HCT116 (cell line): ENCODE data around the gene KRTAP10-1. TPM values are rescaled to one million over a fixed set of nuclear protein-coding genes. Genes with fewer than 3 reads are reported as not detected.

Experiments
- ATAC-seq: fragments of 200-7000 bp; cut with Tn5 transposase; 2 replicates; pipeline ENCODE4 v1.9.1; 2020; ENCODE audit warnings: mild to moderate bottlenecking, moderate library complexity
- BruUV-seq: library from RNA; stranded (reverse); fragments of 400-500 nt; replicated peaks from 2 replicates; lab custom pipeline; 2021; lab: Mats Ljungman, UMichigan
- CTCF ChIA-PET: fragments of 300-600 bp; sonication (Branson Sonifier 250); formaldehyde crosslinking; loops from one replicate; lab custom pipeline; 2021; ENCODE audit warnings: antibody characterized with exemption; lab: Charles Lee
- POLR2A ChIA-PET: fragments of 300-600, 350-600 bp; sonication (Branson Sonifier 250); formaldehyde crosslinking; loops from one replicate; lab custom pipeline; 2021; ENCODE audit warnings: antibody characterized with exemption; lab: Charles Lee
- RAD21 ChIA-PET, 2 experiments: fragments of 300-600 bp; sonication (Branson Sonifier 250); formaldehyde crosslinking; loops; one replicate each; lab custom pipeline; 2023; ENCODE audit warnings: low total read pairs in 2 of 2; ENCODE audit not compliant: uncharacterized antibody in 2 of 2, unreplicated experiment in 2 of 2, low non-redundant PET in 1 of 2; lab: Charles Lee
- DNase-seq: peaks from one replicate; pipeline ENCODE4 v3.0.0-alpha.2; 2010; ENCODE audit warnings: low read depth, low spot score
- H2AFZ ChIP-seq: fragments of 200-600 bp; shearing (Covaris generic), sonication (generic); 2 replicates; pipeline ENCODE4 v1.6.1; 2017; ENCODE audit warnings: low read depth, mixed run types, mixed read lengths, antibody characterized with exemption, low read length; ENCODE audit not compliant: poor library complexity, severe bottlenecking
- H3K27ac ChIP-seq: 2 replicates; pipeline ENCODE4 v1.5.1; 2012; ENCODE audit warnings: low read depth, low read length
- H3K27me3 ChIP-seq: fragments of 200-600 bp; sonication (generic); 2 replicates; pipeline ENCODE4 v1.6.1; 2016; ENCODE audit warnings: mixed run types, low read length, mixed read lengths; ENCODE audit not compliant: insufficient read depth
- H3K36me3 ChIP-seq, 2 experiments: fragments of 200-500 bp in 1 of 2; fragments of 200-600 bp in 1 of 2; sonication (Bioruptor generic) in 1 of 2; sonication (generic) in 1 of 2; 2 replicates each; pipeline versions ENCODE4 v1.5.1 to v1.6.1; 2014 to 2016; ENCODE audit warnings: low read length in 2 of 2, inconsistent platforms in 1 of 2, mixed read lengths in 1 of 2, mixed run types in 1 of 2; ENCODE audit not compliant: insufficient read depth in 2 of 2, control insufficient read depth in 1 of 2
- H3K4me1 ChIP-seq, 2 experiments: fragments of 200-600 bp in 1 of 2; sonication (generic) in 1 of 2; 2 replicates each; pipeline versions ENCODE4 v1.5.1 to v1.6.1; 2012 to 2017; ENCODE audit warnings: low read length in 2 of 2, inconsistent platforms in 1 of 2, mild to moderate bottlenecking in 1 of 2, mixed read lengths in 1 of 2, mixed run types in 1 of 2, moderate library complexity in 1 of 2; ENCODE audit not compliant: insufficient read depth in 2 of 2, control insufficient read depth in 1 of 2
- H3K4me2 ChIP-seq: fragments of 200-600 bp; sonication (generic); 2 replicates; pipeline ENCODE4 v1.6.1; 2017; ENCODE audit warnings: mixed run types, low read length, mixed read lengths
- H3K4me3 ChIP-seq, 2 experiments: fragments of 200-600 bp in 1 of 2; sonication (generic) in 1 of 2; replicated peaks in 1 of 2; 2 replicates each; pipeline ENCODE4 v1.5.1; 2011 to 2016; ENCODE audit warnings: low read length in 2 of 2, control low read depth in 1 of 2, low read depth in 1 of 2, mild to moderate bottlenecking in 1 of 2, mixed read lengths in 1 of 2, mixed run types in 1 of 2
- H3K79me2 ChIP-seq: fragments of 200-600 bp; sonication (generic); 2 replicates; pipeline ENCODE4 v1.6.1; 2017; ENCODE audit warnings: mild to moderate bottlenecking, mixed run types, low read length, moderate library complexity, mixed read lengths; ENCODE audit not compliant: insufficient read depth
- H3K9ac ChIP-seq: fragments of 200-600 bp; sonication (generic); 2 replicates; pipeline ENCODE4 v1.6.1; 2016; ENCODE audit warnings: low read length, mixed read lengths
- H3K9me2 ChIP-seq: fragments of 200-600 bp; sonication (generic), shearing (Covaris generic); 2 replicates; pipeline ENCODE4 v1.6.1; 2017; ENCODE audit warnings: mixed run types, mild to moderate bottlenecking, moderate library complexity; ENCODE audit not compliant: insufficient read depth
- H3K9me3 ChIP-seq, 2 experiments: fragments of 200-500 bp in 1 of 2; fragments of 200-600 bp in 1 of 2; sonication (Bioruptor generic) in 1 of 2; sonication (generic) in 1 of 2; 2 replicates each; pipeline ENCODE4 v1.6.1; 2014 to 2017; ENCODE audit warnings: low read length in 2 of 2, mixed read lengths in 2 of 2, inconsistent platforms in 1 of 2, low read depth in 1 of 2, mild to moderate bottlenecking in 1 of 2, mixed run types in 1 of 2, moderate library complexity in 1 of 2; ENCODE audit not compliant: control insufficient read depth in 1 of 2, insufficient read depth in 1 of 2
- H4K20me1 ChIP-seq: fragments of 200-600 bp; sonication (generic), shearing (Covaris generic); 2 replicates; pipeline ENCODE4 v1.6.1; 2017; ENCODE audit warnings: mixed run types, mild to moderate bottlenecking, moderate library complexity; ENCODE audit not compliant: insufficient read depth
- CBX3 ChIP-seq: IDR thresholded peaks from 2 replicates; pipeline ENCODE4 v1.6.1; 2012; ENCODE audit warnings: low read depth
- CEBPB ChIP-seq: IDR thresholded peaks from 2 replicates; pipeline ENCODE4 v1.6.1; 2012; ENCODE audit warnings: low read depth
- ELF1 ChIP-seq: IDR thresholded peaks from 2 replicates; pipeline ENCODE4 v1.6.1; 2012; ENCODE audit warnings: low read depth, borderline replicate concordance
- EZH2 ChIP-seq: fragments of 200-600 bp; sonication (generic); IDR thresholded peaks from 2 replicates; pipeline ENCODE4 v1.6.1; 2017; ENCODE audit warnings: antibody characterized with exemption, mixed run types
- EZH2phosphoT487 ChIP-seq: fragments of 200-600 bp; IDR thresholded peaks from 2 replicates; pipeline ENCODE4 v1.6.1; 2018; ENCODE audit warnings: antibody characterized with exemption, borderline replicate concordance
- FOSL1 ChIP-seq: IDR thresholded peaks from 2 replicates; pipeline ENCODE4 v1.6.1; 2012; ENCODE audit warnings: low read depth
- POLR2AphosphoS5 ChIP-seq: IDR thresholded peaks from 2 replicates; pipeline ENCODE4 v1.6.1; 2011; ENCODE audit warnings: mild to moderate bottlenecking, low read depth, low read length, moderate library complexity
- SP1 ChIP-seq: IDR thresholded peaks from 2 replicates; pipeline ENCODE4 v1.6.1; 2012; ENCODE audit warnings: low read depth
- TCF7L2 ChIP-seq: IDR thresholded peaks from 2 replicates; pipeline ENCODE4 v1.7.0; 2011; ENCODE audit warnings: borderline replicate concordance, inconsistent platforms; ENCODE audit not compliant: insufficient read depth, insufficient read length; ENCODE audit errors: extremely low read depth
- YY1 ChIP-seq: IDR thresholded peaks from 2 replicates; pipeline ENCODE4 v1.6.1; 2011; ENCODE audit warnings: low read length, low read depth, moderate library complexity, mild to moderate bottlenecking; ENCODE audit not compliant: insufficient replicate concordance; ENCODE audit errors: extremely low read depth
- ZNF274 ChIP-seq: fragments of 200-500 bp; sonication (Bioruptor generic); IDR thresholded peaks from 2 replicates; pipeline ENCODE4 v1.6.1; 2014; ENCODE audit warnings: mild to moderate bottlenecking, low read depth, low read length, inconsistent platforms
- intact Hi-C: fragments of 100-400 bp; cut with micrococcal nuclease; formaldehyde crosslinking; loops from 2 replicates; pipeline ENCODE4 v1.10.0; 2022
- total RNA-seq: library from RNA; stranded (reverse); gene quantifications from one replicate; pipeline ENCODE4 v1.2.1, GENCODE V29; 2021; ENCODE audit not compliant: unreplicated experiment
- TF ChIP-seq, protein P1 (sequence below), 3 experiments: fragments of 200-600 bp in 1 of 3; sonication (generic) in 1 of 3; IDR thresholded peaks in 2 of 3; conservative IDR thresholded peaks in 1 of 3; 2 replicates each; pipeline ENCODE4 v1.5.1; 2012 to 2017; ENCODE audit warnings: low read depth in 2 of 3, low read length in 2 of 3, antibody characterized with exemption in 1 of 3, borderline replicate concordance in 1 of 3, control low read depth in 1 of 3, mild to moderate bottlenecking in 1 of 3, mixed read lengths in 1 of 3, mixed run types in 1 of 3, moderate library complexity in 1 of 3; ENCODE audit not compliant: insufficient read depth in 1 of 3
- TF ChIP-seq, protein P2 (sequence below): IDR thresholded peaks from 2 replicates; pipeline ENCODE4 v1.6.1; 2011; ENCODE audit warnings: mild to moderate bottlenecking, low read length, moderate library complexity; ENCODE audit not compliant: insufficient replicate concordance; ENCODE audit errors: extremely low read depth

Gene KRTAP10-1
- total RNA-seq, 1 experiment from 2014 or later = not detected

- TF ChIP-seq SP1 (no peak), FOSL1 (no peak), TCF7L2 (no peak), POLR2AphosphoS5 (no peak), YY1 (no peak), CEBPB (no peak), ELF1 (no peak), ZNF274 (no peak), CBX3 (no peak), EZH2phosphoT487 (no peak), EZH2 (no peak)
- TF ChIP-seq, protein P1, sequence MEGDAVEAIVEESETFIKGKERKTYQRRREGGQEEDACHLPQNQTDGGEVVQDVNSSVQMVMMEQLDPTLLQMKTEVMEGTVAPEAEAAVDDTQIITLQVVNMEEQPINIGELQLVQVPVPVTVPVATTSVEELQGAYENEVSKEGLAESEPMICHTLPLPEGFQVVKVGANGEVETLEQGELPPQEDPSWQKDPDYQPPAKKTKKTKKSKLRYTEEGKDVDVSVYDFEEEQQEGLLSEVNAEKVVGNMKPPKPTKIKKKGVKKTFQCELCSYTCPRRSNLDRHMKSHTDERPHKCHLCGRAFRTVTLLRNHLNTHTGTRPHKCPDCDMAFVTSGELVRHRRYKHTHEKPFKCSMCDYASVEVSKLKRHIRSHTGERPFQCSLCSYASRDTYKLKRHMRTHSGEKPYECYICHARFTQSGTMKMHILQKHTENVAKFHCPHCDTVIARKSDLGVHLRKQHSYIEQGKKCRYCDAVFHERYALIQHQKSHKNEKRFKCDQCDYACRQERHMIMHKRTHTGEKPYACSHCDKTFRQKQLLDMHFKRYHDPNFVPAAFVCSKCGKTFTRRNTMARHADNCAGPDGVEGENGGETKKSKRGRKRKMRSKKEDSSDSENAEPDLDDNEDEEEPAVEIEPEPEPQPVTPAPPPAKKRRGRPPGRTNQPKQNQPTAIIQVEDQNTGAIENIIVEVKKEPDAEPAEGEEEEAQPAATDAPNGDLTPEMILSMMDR (IDR thresholded peaks at IDR 0.05 in 2 of 3, conservative IDR thresholded peaks at IDR 0.05 in 1 of 3; ENCODE audit: borderline replicate concordance in 1 of 3, insufficient read depth in 1 of 3, low read depth in 2 of 3, low read length in 2 of 3) = no peak
- TF ChIP-seq, protein P2, sequence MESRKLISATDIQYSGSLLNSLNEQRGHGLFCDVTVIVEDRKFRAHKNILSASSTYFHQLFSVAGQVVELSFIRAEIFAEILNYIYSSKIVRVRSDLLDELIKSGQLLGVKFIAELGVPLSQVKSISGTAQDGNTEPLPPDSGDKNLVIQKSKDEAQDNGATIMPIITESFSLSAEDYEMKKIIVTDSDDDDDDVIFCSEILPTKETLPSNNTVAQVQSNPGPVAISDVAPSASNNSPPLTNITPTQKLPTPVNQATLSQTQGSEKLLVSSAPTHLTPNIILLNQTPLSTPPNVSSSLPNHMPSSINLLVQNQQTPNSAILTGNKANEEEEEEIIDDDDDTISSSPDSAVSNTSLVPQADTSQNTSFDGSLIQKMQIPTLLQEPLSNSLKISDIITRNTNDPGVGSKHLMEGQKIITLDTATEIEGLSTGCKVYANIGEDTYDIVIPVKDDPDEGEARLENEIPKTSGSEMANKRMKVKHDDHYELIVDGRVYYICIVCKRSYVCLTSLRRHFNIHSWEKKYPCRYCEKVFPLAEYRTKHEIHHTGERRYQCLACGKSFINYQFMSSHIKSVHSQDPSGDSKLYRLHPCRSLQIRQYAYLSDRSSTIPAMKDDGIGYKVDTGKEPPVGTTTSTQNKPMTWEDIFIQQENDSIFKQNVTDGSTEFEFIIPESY = no peak
- Histone ChIP-seq H3K79me2 (no peaks in the 10 kb centered on the region; the same call in 1 of the 2 replicates), H3K9me3 (peaks cover 4 to 17% of the 10 kb centered on the region in 2 experiments; a peak in 1 of 4 replicates), H3K27ac (no peak overlapping the region), H4K20me1 (no peaks in the 10 kb centered on the region), H3K36me3 (no peaks in the 10 kb centered on the region), H3K4me2 (no peak overlapping the region), H2AFZ (no peak overlapping the region), H3K9ac (no peak overlapping the region), H3K4me1 (no peaks in the 10 kb centered on the region), H3K27me3 (no peaks in the 10 kb centered on the region), H3K4me3 (no peak overlapping the region), H3K9me2 (no peaks in the 10 kb centered on the region)
- DNase-seq (no peak), ATAC-seq (no peak)
- intact Hi-C loops = no loop called here
- CTCF ChIA-PET = no interaction called here
- POLR2A ChIA-PET = no interaction called here
- BruUV-seq = no TSS peak
- RAD21 ChIA-PET = no interaction called here
Observed at GRCh38 chr21:44523567-44524413, 16.2 kb downstream of the KRTAP10-1 start.
